ENCODE data around the gene SIGMAR1.

The SIGMAR1 gene

GRCh38 chr9:34606905-34607304, 30.7 kb downstream of the SIGMAR1 start:
- Histone ChIP-seq H3K27me3 (ENCODE audit: insufficient read depth, poor library complexity, severe bottlenecking) (no peaks in the 10 kb centered on the region), H3K36me3 (ENCODE audit: low read depth) (no peaks in the 10 kb centered on the region), H3K27ac (ENCODE audit: poor library complexity, severe bottlenecking) (no peak overlapping the region), H3K9me3 (ENCODE audit: severe bottlenecking) (no peaks in the 10 kb centered on the region), H3K4me1 (ENCODE audit: insufficient read depth, poor library complexity, severe bottlenecking) (no peaks in the 10 kb centered on the region), H3K4me3 (ENCODE audit: severe bottlenecking) (no peak overlapping the region)
- DNase-seq (ENCODE audit: low spot score) (no peak), ATAC-seq (ENCODE audit: low read depth) (no peak)
- no peak for TF ChIP-seq CTCF (IDR thresholded peaks at IDR 0.05; ENCODE audit: poor library complexity, severe bottlenecking)

- Histone ChIP-seq H3K27ac (ENCODE audit: poor library complexity, severe bottlenecking) (no peak overlapping the region), H3K36me3 (ENCODE audit: low read depth) (no peaks in the 10 kb centered on the region), H3K4me1 (ENCODE audit: insufficient read depth, poor library complexity, severe bottlenecking) (no peaks in the 10 kb centered on the region), H3K9me3 (ENCODE audit: severe bottlenecking) (no peaks in the 10 kb centered on the region), H3K27me3 (ENCODE audit: insufficient read depth, poor library complexity, severe bottlenecking) (no peaks in the 10 kb centered on the region), H3K4me3 (ENCODE audit: severe bottlenecking) (no peak overlapping the region)
- no peak for DNase-seq (ENCODE audit: low spot score)
- no peak for ATAC-seq (ENCODE audit: low read depth)
- no peak for TF ChIP-seq CTCF (IDR thresholded peaks at IDR 0.05; ENCODE audit: poor library complexity, severe bottlenecking)
These were observed 31.4 kb downstream of the SIGMAR1 start for GRCh38 chr9:34606190-34606589.

- DNase-seq (ENCODE audit: low spot score) (no peak), ATAC-seq (ENCODE audit: low read depth) (peak; percentile 77; the same call in 2 of the 3 replicates)
- no peak overlapping the region for H3K27ac ChIP-seq (ENCODE audit: poor library complexity, severe bottlenecking)
- TF ChIP-seq CTCF (IDR thresholded peaks at IDR 0.05; ENCODE audit: poor library complexity, severe bottlenecking) = peak; percentile 92
- H3K4me3 ChIP-seq (ENCODE audit: severe bottlenecking) = no peak overlapping the region
- H3K9me3 ChIP-seq (ENCODE audit: severe bottlenecking) = no peaks in the 10 kb centered on the region
- H3K36me3 ChIP-seq (ENCODE audit: low read depth) = no peaks in the 10 kb centered on the region
- H3K4me1 ChIP-seq (ENCODE audit: insufficient read depth, poor library complexity, severe bottlenecking) = peaks cover 8% of the 10 kb centered on the region
- H3K27me3 ChIP-seq (ENCODE audit: insufficient read depth, poor library complexity, severe bottlenecking) = no peaks in the 10 kb centered on the region
These were observed 33.9 kb downstream of the SIGMAR1 start for GRCh38 chr9:34603610-34604231.

- Histone ChIP-seq H3K9me3 (ENCODE audit: severe bottlenecking) (no peaks in the 10 kb centered on the region), H3K4me1 (ENCODE audit: insufficient read depth, poor library complexity, severe bottlenecking) (peaks cover 8% of the 10 kb centered on the region), H3K36me3 (ENCODE audit: low read depth) (no peaks in the 10 kb centered on the region), H3K27ac (ENCODE audit: poor library complexity, severe bottlenecking) (no peak overlapping the region), H3K27me3 (ENCODE audit: insufficient read depth, poor library complexity, severe bottlenecking) (no peaks in the 10 kb centered on the region), H3K4me3 (ENCODE audit: severe bottlenecking) (no peak overlapping the region)
- no peak for DNase-seq (ENCODE audit: low spot score)
- no peak for ATAC-seq (ENCODE audit: low read depth)
- TF ChIP-seq CTCF (IDR thresholded peaks at IDR 0.05; ENCODE audit: poor library complexity, severe bottlenecking) = no peak
These were observed 35.5 kb downstream of the SIGMAR1 start for GRCh38 chr9:34601937-34602573.

- Histone ChIP-seq H3K4me3 (ENCODE audit: severe bottlenecking) (no peak overlapping the region), H3K27ac (ENCODE audit: poor library complexity, severe bottlenecking) (no peak overlapping the region), H3K9me3 (ENCODE audit: severe bottlenecking) (no peaks in the 10 kb centered on the region), H3K27me3 (ENCODE audit: insufficient read depth, poor library complexity, severe bottlenecking) (no peaks in the 10 kb centered on the region), H3K4me1 (ENCODE audit: insufficient read depth, poor library complexity, severe bottlenecking) (peaks cover 8% of the 10 kb centered on the region), H3K36me3 (ENCODE audit: low read depth) (no peaks in the 10 kb centered on the region)
- DNase-seq (ENCODE audit: low spot score) = no peak
- peak; percentile 79 for ATAC-seq (ENCODE audit: low read depth)
- TF ChIP-seq CTCF (IDR thresholded peaks at IDR 0.05; ENCODE audit: poor library complexity, severe bottlenecking) = no peak
These were observed 36.7 kb downstream of the SIGMAR1 start for GRCh38 chr9:34600908-34601307.

Measured in RWPE2 (cell line).